Hematopoietic multipotent progenitor cell treated with erythropoietin and hydrocortisone succinate and interleukin-3 and kit ligand, for 17 days (in vitro differentiated cells): Measurements from ENCODE around the gene PHGDH.

Experiments
- DNase-seq: peaks from one replicate; pipeline ENCODE4 v3.0.0-alpha.2; 2015; ENCODE audit warnings: low spot score

PHGDH gene

GRCh38 chr1:119731741-119732430 lies 20.2 kb downstream of the PHGDH start:
- no peak for DNase-seq

- no peak for DNase-seq
Observed at GRCh38 chr1:119732465-119733168, 20.9 kb downstream of the PHGDH start.

- DNase-seq, result no peak
Observed at GRCh38 chr1:119733754-119734153, 22.0 kb downstream of the PHGDH start.

- no peak for DNase-seq
Observed at GRCh38 chr1:119735217-119735616, 23.5 kb downstream of the PHGDH start.

GRCh38 chr1:119736649-119737039 lies 24.9 kb downstream of the PHGDH start:
- DNase-seq, result no peak

GRCh38 chr1:119737040-119737682 lies 25.4 kb downstream of the PHGDH start:
- DNase-seq, result no peak

GRCh38 chr1:119738100-119738720 lies 26.5 kb downstream of the PHGDH start:
- DNase-seq, result no peak

- DNase-seq, result no peak
Observed at GRCh38 chr1:119739150-119739549, 27.4 kb downstream of the PHGDH start.

GRCh38 chr1:119740261-119740660 lies 28.5 kb downstream of the PHGDH start:
- no peak for DNase-seq

GRCh38 chr1:119740896-119741780 lies 29.4 kb downstream of the PHGDH start:
- no peak for DNase-seq

- DNase-seq, result no peak
Observed at GRCh38 chr1:119742202-119742601, 30.5 kb downstream of the PHGDH start.

- no peak for DNase-seq
Observed at GRCh38 chr1:119742677-119743076, 30.9 kb downstream of the PHGDH start.

- no peak for DNase-seq
Observed at GRCh38 chr1:119743308-119743707, 31.6 kb downstream of the PHGDH start.

GRCh38 chr1:119743776-119744597 lies 32.3 kb downstream of the PHGDH start:
- DNase-seq, result peak; percentile 45

GRCh38 chr1:119744598-119744942 lies 32.8 kb downstream of the PHGDH start:
- DNase-seq, result no peak

- no peak for DNase-seq
Observed at GRCh38 chr1:119745034-119745433, 33.3 kb downstream of the PHGDH start.

GRCh38 chr1:119747451-119747850 lies 35.7 kb downstream of the PHGDH start:
- no peak for DNase-seq

- DNase-seq, result no peak
Observed at GRCh38 chr1:119748040-119748439, 36.3 kb downstream of the PHGDH start.

GRCh38 chr1:119752592-119752991 lies 40.9 kb downstream of the PHGDH start:
- no peak for DNase-seq

- no peak for DNase-seq
Observed at GRCh38 chr1:119758584-119758983, 46.9 kb downstream of the PHGDH start.

GRCh38 chr1:119762409-119762808 lies 50.7 kb downstream of the PHGDH start:
- no peak for DNase-seq
